Esophagus squamous epithelium (tissue), 4 donors: ENCODE results near the gene YARS1.

Source experiments
- POLR2A ChIP-seq, 4 donors: fragments of 450-650 bp; IDR thresholded peaks; one replicate each; pipeline ENCODE4 v1.6.1; 2017; ENCODE audit warnings: antibody characterized with exemption in 4 of 4, mild to moderate bottlenecking in 4 of 4, moderate library complexity in 3 of 4
- TF ChIP-seq, protein P1 (sequence below), 6 experiments: fragments of 450-650 bp in 4 of 6; fragments of 200-600 bp in 2 of 6; sonication (generic) in 2 of 6; IDR thresholded peaks; one replicate each; pipeline ENCODE4 v1.5.1; 2016 to 2019; ENCODE audit warnings: antibody characterized with exemption in 6 of 6, mild to moderate bottlenecking in 4 of 6, moderate library complexity in 4 of 6

DNA sequence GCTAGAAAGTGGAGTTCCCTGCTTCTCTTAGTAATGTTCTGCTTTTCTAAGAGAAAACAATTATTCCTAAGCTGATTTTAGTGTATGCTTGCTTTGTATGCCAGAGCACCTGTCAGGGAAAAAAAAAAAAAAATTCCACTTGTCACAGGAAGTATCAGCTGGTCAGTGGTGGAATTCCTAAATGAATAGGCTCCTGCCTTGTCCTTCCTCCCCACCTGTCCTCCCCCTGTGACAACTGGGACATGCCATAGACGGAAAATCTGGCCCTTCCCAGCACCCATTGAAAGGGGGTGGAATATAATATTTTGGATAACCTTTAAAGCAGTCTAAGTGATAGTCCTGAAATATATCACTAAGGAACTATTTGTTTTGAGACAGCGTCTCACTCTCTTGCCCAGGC, 42.8 kb upstream of the YARS1 start:
- TF ChIP-seq, protein P1, sequence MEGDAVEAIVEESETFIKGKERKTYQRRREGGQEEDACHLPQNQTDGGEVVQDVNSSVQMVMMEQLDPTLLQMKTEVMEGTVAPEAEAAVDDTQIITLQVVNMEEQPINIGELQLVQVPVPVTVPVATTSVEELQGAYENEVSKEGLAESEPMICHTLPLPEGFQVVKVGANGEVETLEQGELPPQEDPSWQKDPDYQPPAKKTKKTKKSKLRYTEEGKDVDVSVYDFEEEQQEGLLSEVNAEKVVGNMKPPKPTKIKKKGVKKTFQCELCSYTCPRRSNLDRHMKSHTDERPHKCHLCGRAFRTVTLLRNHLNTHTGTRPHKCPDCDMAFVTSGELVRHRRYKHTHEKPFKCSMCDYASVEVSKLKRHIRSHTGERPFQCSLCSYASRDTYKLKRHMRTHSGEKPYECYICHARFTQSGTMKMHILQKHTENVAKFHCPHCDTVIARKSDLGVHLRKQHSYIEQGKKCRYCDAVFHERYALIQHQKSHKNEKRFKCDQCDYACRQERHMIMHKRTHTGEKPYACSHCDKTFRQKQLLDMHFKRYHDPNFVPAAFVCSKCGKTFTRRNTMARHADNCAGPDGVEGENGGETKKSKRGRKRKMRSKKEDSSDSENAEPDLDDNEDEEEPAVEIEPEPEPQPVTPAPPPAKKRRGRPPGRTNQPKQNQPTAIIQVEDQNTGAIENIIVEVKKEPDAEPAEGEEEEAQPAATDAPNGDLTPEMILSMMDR (IDR thresholded peaks at IDR 0.05) = no peak
- no peak for TF ChIP-seq POLR2A (IDR thresholded peaks at IDR 0.05)
